ENCODE data around the gene SPOPL.

DNA sequence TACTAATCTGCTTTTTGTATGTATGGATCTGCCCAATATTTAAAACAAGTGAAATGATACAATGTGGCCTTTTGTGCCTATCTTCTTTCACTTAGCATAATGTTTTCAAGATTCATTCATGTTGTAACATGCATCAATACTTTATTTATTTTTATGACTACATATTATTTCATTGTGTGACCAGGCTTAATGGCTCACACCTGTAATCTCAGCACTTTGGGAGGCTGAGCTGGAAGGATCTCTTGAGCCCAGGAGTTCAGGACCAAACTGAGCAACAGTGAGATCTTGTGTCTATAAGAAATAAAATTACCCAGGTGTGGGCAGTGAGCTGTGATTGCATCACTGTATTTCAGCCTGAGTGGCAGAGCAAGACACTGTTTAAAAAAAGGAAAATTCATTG is 33.2 kb downstream of the SPOPL start:
- TF ChIP-seq, protein P1, sequence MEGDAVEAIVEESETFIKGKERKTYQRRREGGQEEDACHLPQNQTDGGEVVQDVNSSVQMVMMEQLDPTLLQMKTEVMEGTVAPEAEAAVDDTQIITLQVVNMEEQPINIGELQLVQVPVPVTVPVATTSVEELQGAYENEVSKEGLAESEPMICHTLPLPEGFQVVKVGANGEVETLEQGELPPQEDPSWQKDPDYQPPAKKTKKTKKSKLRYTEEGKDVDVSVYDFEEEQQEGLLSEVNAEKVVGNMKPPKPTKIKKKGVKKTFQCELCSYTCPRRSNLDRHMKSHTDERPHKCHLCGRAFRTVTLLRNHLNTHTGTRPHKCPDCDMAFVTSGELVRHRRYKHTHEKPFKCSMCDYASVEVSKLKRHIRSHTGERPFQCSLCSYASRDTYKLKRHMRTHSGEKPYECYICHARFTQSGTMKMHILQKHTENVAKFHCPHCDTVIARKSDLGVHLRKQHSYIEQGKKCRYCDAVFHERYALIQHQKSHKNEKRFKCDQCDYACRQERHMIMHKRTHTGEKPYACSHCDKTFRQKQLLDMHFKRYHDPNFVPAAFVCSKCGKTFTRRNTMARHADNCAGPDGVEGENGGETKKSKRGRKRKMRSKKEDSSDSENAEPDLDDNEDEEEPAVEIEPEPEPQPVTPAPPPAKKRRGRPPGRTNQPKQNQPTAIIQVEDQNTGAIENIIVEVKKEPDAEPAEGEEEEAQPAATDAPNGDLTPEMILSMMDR (conservative IDR thresholded peaks at IDR 0.05), result no peak
- no peak for TF ChIP-seq EZH2 (IDR thresholded peaks at IDR 0.05; ENCODE audit: low read depth)

Measured in PC-9 (cell line).